Endothelial cell of umbilical vein (primary cell): ENCODE data around the gene KRTAP7-1.

Experiments used
- CTCF ChIP-seq, 2 donors: IDR thresholded peaks; 1 replicate in 1 of 2; 2 replicates in 1 of 2; pipeline ENCODE4 v1.5.1; 2011; ENCODE audit warnings: low read length in 2 of 2, mild to moderate bottlenecking in 2 of 2, moderate library complexity in 2 of 2, control low read depth in 1 of 2, inconsistent platforms in 1 of 2, low read depth in 1 of 2; ENCODE audit not compliant: insufficient read depth in 1 of 2; ENCODE audit errors: extremely low read depth in 1 of 2
- FOS ChIP-seq: IDR thresholded peaks from 2 replicates; pipeline ENCODE4 v1.6.1; 2011; ENCODE audit warnings: mild to moderate bottlenecking, low read length, moderate library complexity, borderline replicate concordance; ENCODE audit not compliant: insufficient read depth
- POLR2A ChIP-seq: IDR thresholded peaks from 2 replicates; pipeline ENCODE4 v1.6.1; 2012; ENCODE audit warnings: low read depth, mild to moderate bottlenecking, control low read depth, low read length

DNA sequence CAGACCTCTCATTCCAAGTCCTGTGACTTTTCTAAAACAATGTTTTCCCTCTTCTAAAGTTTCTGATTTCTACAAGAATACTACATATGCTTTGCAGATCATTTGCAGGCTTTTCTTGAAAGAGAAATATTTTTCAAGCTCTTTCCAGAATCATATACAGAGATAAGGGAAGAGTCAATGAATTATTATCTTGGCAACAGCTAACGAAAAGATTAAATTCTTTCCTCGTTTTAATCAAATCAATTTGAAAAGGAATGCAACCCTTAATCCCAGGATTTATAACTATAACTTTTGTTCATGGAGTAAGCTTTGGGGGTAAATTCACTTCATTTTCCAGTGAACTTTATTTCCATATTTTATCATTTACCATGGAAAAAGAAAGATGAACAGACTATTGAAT is 45.0 kb upstream of the KRTAP7-1 start:
- TF ChIP-seq CTCF (IDR thresholded peaks at IDR 0.05; ENCODE audit: extremely low read depth in 1 of 2, insufficient read depth in 1 of 2, low read depth in 1 of 2, low read length in 2 of 2) (no peak), FOS (no peak), POLR2A (no peak)
